Smooth muscle cell (in vitro differentiated cells): ENCODE results near the gene CPSF4L. TPM values are rescaled to one million over a fixed set of nuclear protein-coding genes. Genes with fewer than 3 reads are reported as not detected.

Experiments used
- DNase-seq: peaks from one replicate; lab custom pipeline; 2025; ENCODE audit not compliant: unreplicated experiment; lab: John Stamatoyannopoulos, UW
- H2AFZ ChIP-seq: fragments of 200-600 bp; sonication (generic); 2 replicates; pipeline ENCODE4 v1.6.0; 2016; ENCODE audit warnings: antibody characterized with exemption, low read depth, mild to moderate bottlenecking
- H3F3A ChIP-seq: fragments of 200-600 bp; sonication (generic); 2 replicates; pipeline ENCODE4 v1.6.0; 2017; ENCODE audit warnings: antibody characterized with exemption, low read depth
- H3K27ac ChIP-seq: fragments of 200-600 bp; sonication (generic); 2 replicates; pipeline ENCODE4 v1.5.1; 2016; ENCODE audit warnings: low read depth, mild to moderate bottlenecking
- H3K27me3 ChIP-seq: fragments of 200-600 bp; sonication (generic); 2 replicates; pipeline ENCODE4 v1.6.1; 2016; ENCODE audit warnings: low read depth, mild to moderate bottlenecking
- H3K36me3 ChIP-seq: fragments of 200-600 bp; sonication (generic); 2 replicates; pipeline ENCODE4 v1.5.1; 2016; ENCODE audit warnings: low read depth
- H3K4me1 ChIP-seq: fragments of 200-600 bp; sonication (generic); 2 replicates; pipeline ENCODE4 v1.5.1; 2016; ENCODE audit warnings: low read depth
- H3K4me2 ChIP-seq: fragments of 200-600 bp; sonication (generic); 2 replicates; pipeline ENCODE4 v1.6.0; 2016; ENCODE audit warnings: mild to moderate bottlenecking
- H3K4me3 ChIP-seq: fragments of 200-600 bp; sonication (generic); 2 replicates; pipeline ENCODE4 v1.5.1; 2016; ENCODE audit warnings: mild to moderate bottlenecking
- H3K79me2 ChIP-seq: fragments of 200-600 bp; sonication (generic); 2 replicates; pipeline ENCODE4 v1.6.0; 2016; ENCODE audit warnings: low read depth, mild to moderate bottlenecking
- H3K9ac ChIP-seq: fragments of 200-600 bp; sonication (generic); 2 replicates; pipeline ENCODE4 v1.6.0; 2016; ENCODE audit warnings: low read depth
- H3K9me3 ChIP-seq: fragments of 200-600 bp; sonication (generic); replicated peaks from 2 replicates; pipeline ENCODE4 v1.5.1; 2016; ENCODE audit warnings: low read depth
- H4K20me1 ChIP-seq: fragments of 200-600 bp; sonication (generic); 2 replicates; pipeline ENCODE4 v1.6.0; 2016; ENCODE audit warnings: low read depth
- WGBS: methylation state at CpG from one replicate; pipeline ENCODE4 v1.1.7; 2016; ENCODE audit warnings: low lambda C conversion rate; 5-methylcytosine and 5-hydroxymethylcytosine counted together
- polyA plus RNA-seq: library from polyadenylated mRNA; unstranded; fragments of >200 nt; fragmentation: Nextera tagmentation; extraction: Ambion mirVana; gene quantifications from 2 replicates; pipeline ENCODE4 v1.2.1, GENCODE V29; 2016
- total RNA-seq: library from RNA; depleted of rRNA; stranded (reverse); fragments of >200 nt; gene quantifications from 2 replicates; pipeline ENCODE4 v1.2.3, GENCODE V29; 2014
- TF ChIP-seq, protein P1 (sequence below): fragments of 200-600 bp; sonication (generic); IDR thresholded peaks from 2 replicates; pipeline ENCODE4 v1.5.1; 2017; ENCODE audit warnings: borderline replicate concordance, mild to moderate bottlenecking, antibody characterized with exemption; ENCODE audit not compliant: insufficient read depth, poor library complexity, severe bottlenecking

CPSF4L gene
- total and polyA plus RNA-seq, 2 experiments from 2014 or later = not detected

DNA sequence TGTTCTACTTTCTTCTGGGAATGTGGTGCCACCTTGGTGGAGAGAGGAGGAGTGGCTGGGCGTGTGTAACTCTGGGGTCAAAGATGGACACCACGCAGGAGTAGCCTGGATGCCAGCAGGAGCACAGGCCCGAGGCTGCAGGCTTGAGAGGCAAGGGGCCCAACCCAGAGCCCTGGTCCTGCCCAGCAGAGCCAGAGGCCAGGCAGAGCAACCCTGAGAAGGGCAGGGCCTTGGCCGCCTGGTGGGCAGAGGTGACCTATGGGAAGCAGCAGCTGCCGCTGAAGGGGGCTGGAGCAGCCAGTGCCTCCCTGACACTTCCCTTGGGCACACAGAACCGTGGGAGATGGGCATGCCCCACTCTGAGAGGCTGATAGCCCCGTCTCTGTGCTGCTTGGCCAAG, 18.0 kb upstream of the CPSF4L start:
- Histone ChIP-seq H3K27ac (no peak overlapping the region), H3K9me3 (no peaks in the 10 kb centered on the region), H3K36me3 (no peaks in the 10 kb centered on the region), H3K27me3 (no peaks in the 10 kb centered on the region), H2AFZ (no peak overlapping the region), H3F3A (no peaks in the 10 kb centered on the region), H3K9ac (no peak overlapping the region), H3K4me1 (peaks cover 10% of the 10 kb centered on the region), H3K79me2 (no peaks in the 10 kb centered on the region), H3K4me3 (no peak overlapping the region), H4K20me1 (peaks cover 23% of the 10 kb centered on the region), H3K4me2 (no peak overlapping the region)
- TF ChIP-seq, protein P1, sequence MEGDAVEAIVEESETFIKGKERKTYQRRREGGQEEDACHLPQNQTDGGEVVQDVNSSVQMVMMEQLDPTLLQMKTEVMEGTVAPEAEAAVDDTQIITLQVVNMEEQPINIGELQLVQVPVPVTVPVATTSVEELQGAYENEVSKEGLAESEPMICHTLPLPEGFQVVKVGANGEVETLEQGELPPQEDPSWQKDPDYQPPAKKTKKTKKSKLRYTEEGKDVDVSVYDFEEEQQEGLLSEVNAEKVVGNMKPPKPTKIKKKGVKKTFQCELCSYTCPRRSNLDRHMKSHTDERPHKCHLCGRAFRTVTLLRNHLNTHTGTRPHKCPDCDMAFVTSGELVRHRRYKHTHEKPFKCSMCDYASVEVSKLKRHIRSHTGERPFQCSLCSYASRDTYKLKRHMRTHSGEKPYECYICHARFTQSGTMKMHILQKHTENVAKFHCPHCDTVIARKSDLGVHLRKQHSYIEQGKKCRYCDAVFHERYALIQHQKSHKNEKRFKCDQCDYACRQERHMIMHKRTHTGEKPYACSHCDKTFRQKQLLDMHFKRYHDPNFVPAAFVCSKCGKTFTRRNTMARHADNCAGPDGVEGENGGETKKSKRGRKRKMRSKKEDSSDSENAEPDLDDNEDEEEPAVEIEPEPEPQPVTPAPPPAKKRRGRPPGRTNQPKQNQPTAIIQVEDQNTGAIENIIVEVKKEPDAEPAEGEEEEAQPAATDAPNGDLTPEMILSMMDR = no peak
- 97% methylated on average over 7 of the region's 7 CpGs for WGBS
- DNase-seq = no peak

DNA sequence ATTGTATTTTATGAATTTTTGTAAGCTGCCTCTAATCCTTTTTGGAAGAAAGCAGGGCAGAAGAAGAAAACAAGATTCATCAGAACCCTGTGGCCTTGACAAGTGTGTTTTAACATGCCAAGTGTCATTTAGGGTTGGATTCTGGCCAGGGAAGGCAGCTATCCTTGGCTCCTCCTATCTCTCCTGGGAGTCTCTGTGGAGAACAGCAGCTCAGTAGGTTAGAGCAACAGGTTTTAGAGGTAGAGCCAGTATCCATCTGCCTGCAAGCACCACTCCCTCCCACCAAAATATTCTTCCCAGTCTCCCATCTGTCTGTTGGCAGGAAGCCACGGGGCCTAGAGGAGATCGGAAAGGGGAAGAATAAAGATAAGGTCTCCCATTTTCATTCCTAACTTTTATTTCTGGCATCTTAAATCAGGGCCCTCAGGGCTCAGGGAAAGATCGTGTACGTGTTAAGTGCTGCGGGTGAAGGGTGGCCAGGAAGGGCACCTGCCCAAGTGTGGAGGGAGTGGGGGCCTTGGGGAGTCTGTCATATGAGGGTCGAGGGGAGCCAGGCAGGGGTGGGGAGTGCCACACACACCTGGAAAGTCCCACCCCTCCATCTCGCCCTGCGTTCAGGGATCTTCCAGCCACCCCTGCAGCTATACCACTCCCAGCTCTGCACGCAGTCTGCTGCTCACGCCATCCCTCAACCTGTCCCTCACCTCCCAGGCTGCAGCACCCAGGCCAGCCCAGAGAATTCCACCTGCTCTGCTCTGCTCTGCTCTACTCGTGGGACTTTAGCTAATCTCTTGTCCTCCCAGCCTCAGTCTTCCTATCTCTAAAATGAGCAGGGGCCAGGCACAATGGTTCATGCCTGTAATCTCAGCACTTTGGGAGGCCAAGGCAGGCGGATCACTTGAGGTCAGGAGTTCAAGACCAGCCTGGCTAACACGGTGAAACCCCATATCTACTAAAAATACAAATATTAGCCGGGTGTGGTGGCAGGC, 17.1 kb upstream of the CPSF4L start:
- no peak overlapping the region for H3K4me2 ChIP-seq
- no peak overlapping the region for H3K9ac ChIP-seq
- H3K4me3 ChIP-seq = no peak overlapping the region
- H3K27me3 ChIP-seq = no peaks in the 10 kb centered on the region
- H3K4me1 ChIP-seq = peaks cover 3% of the 10 kb centered on the region
- H3K36me3 ChIP-seq = no peaks in the 10 kb centered on the region
- H3K9me3 ChIP-seq = no peaks in the 10 kb centered on the region
- no peak overlapping the region for H3K27ac ChIP-seq
- H3K79me2 ChIP-seq = no peaks in the 10 kb centered on the region
- no peak overlapping the region for H2AFZ ChIP-seq
- peaks cover 20% of the 10 kb centered on the region for H4K20me1 ChIP-seq
- 70% methylated on average over 14 of the region's 14 CpGs for WGBS
- TF ChIP-seq, protein P1 = no peak
- no peaks in the 10 kb centered on the region for H3F3A ChIP-seq
- DNase-seq = no peak

DNA sequence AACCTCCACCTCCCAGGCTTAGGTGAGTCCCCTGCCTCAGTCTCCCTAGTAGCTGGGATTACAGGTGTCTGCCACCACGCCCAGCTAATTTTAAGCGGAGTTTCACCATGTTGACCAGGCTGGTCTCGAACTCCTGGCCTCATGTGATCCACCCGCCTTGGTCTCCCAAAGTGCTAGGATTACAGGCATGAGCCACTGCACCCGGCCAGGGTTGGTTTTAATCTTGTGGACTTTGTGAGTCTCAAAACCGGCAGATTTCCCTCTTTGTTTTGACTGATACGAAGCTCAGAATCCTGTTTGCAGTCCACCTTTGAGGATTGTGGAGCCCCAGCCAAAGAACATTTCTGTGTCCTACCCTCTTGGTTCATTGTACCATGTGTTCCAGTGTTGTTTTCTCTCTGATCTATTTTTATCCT, 16.4 kb upstream of the CPSF4L start:
- peaks cover 14% of the 10 kb centered on the region for H4K20me1 ChIP-seq
- TF ChIP-seq, protein P1 = no peak
- H3K9me3 ChIP-seq = no peaks in the 10 kb centered on the region
- H3K4me1 ChIP-seq = no peaks in the 10 kb centered on the region
- no peak overlapping the region for H3K27ac ChIP-seq
- 80% methylated on average over 7 of the region's 7 CpGs for WGBS
- no peaks in the 10 kb centered on the region for H3K27me3 ChIP-seq
- no peak overlapping the region for H3K4me3 ChIP-seq
- no peaks in the 10 kb centered on the region for H3F3A ChIP-seq
- no peaks in the 10 kb centered on the region for H3K79me2 ChIP-seq
- H3K4me2 ChIP-seq = no peak overlapping the region
- no peak overlapping the region for H2AFZ ChIP-seq
- H3K36me3 ChIP-seq = no peaks in the 10 kb centered on the region
- no peak for DNase-seq
- H3K9ac ChIP-seq = no peak overlapping the region
